Epithelial cell of proximal tubule (primary cell): ENCODE measurements around the gene SLC38A11. TPM values are rescaled to one million over a fixed set of nuclear protein-coding genes. Genes with fewer than 3 reads are reported as not detected.
"Not testable (repeated sequence)": the region's sequence is repeated elsewhere in the genome, so short reads cannot be mapped to it uniquely, and the experiment has no call there.

Experiments
- DNase-seq: peaks from one replicate; pipeline ENCODE4 v3.0.0-alpha.2; 2011; ENCODE audit warnings: low read depth
- H3K4me3 ChIP-seq: 2 replicates; pipeline ENCODE4 v1.5.1; 2011; ENCODE audit warnings: low read depth, mild to moderate bottlenecking, low read length
- CTCF ChIP-seq: conservative IDR thresholded peaks from 2 replicates; pipeline ENCODE4 v1.5.1; 2012; ENCODE audit warnings: low read depth, mild to moderate bottlenecking, low read length
- total RNA-seq: library from RNA; depleted of rRNA; stranded (reverse); fragments of >200 nt; gene quantifications from 2 replicates; pipeline ENCODE4 v1.2.3, GENCODE V29; 2015

The SLC38A11 gene
- total RNA-seq, 1 donor from 2014 or later: 0.17 TPM

GRCh38 chr2:164860694-164861042, 94.7 kb downstream of the SLC38A11 start:
- no peak for DNase-seq
- TF ChIP-seq CTCF: no peak
- H3K4me3 ChIP-seq: no peak overlapping the region

- H3K4me3 ChIP-seq, DNase-seq: not testable (repeated sequence)
These were observed 95.2 kb downstream of the SLC38A11 start for GRCh38 chr2:164859906-164860693.

- no peak for TF ChIP-seq CTCF
- no peak overlapping the region for H3K4me3 ChIP-seq
- DNase-seq: no peak
These were observed 96.0 kb downstream of the SLC38A11 start for GRCh38 chr2:164859251-164859818.

- DNase-seq: no peak
- no peak overlapping the region for H3K4me3 ChIP-seq
- no peak for TF ChIP-seq CTCF
These were observed 103.2 kb downstream of the SLC38A11 start for GRCh38 chr2:164852086-164852485.

GRCh38 chr2:164850235-164850634, 105.1 kb downstream of the SLC38A11 start:
- H3K4me3 ChIP-seq: no peak overlapping the region
- TF ChIP-seq CTCF: no peak
- no peak for DNase-seq

- TF ChIP-seq CTCF: no peak
- H3K4me3 ChIP-seq: no peak overlapping the region
- no peak for DNase-seq
These were observed 105.8 kb downstream of the SLC38A11 start for GRCh38 chr2:164849506-164849905.

GRCh38 chr2:164847981-164848741, 107.2 kb downstream of the SLC38A11 start:
- no peak overlapping the region for H3K4me3 ChIP-seq
- no peak for DNase-seq
- TF ChIP-seq CTCF: no peak
